Measurements from ENCODE around the gene ABTB1. TPM values are rescaled to one million over a fixed set of nuclear protein-coding genes. Genes with fewer than 3 reads are reported as not detected.

The ABTB1 gene
- total and polyA plus RNA-seq, 2 of the 13 experiments (the other 11 are each of a cell fraction or from before 2014, with no cell fraction given) = 0.42 to 14.5 TPM

GRCh38 chr3:127650236-127650635 lies 22.5 kb upstream of the ABTB1 start (continued):
- TF ChIP-seq ZBTB14 (CRISPR knock-in tag; IDR thresholded peaks at IDR 0.05) = no peak
- no peak for TF ChIP-seq ZNF660 (CRISPR knock-in tag; IDR thresholded peaks at IDR 0.05; ENCODE audit: borderline replicate concordance, low read depth)

- Histone ChIP-seq H3K27ac (ENCODE audit: extremely low read length, insufficient read depth, low read length) (no peak overlapping the region), H2AFZ (ENCODE audit: low read length) (no peak overlapping the region), H4K20me1 (ENCODE audit: insufficient read depth, low read length) (no peaks in the 10 kb centered on the region), H3K27me3 (ENCODE audit: control insufficient read depth in 1 of 2, insufficient read depth in 2 of 2, low read length in 2 of 2) (no peaks in the 10 kb centered on the region), H3K4me3 (replicated peaks in 1 of 3; ENCODE audit: insufficient read depth in 1 of 3, low read depth in 2 of 3, low read length in 3 of 3) (no peak overlapping the region), H3K9ac (ENCODE audit: insufficient read depth, low read depth, low read length) (no peak overlapping the region), H3K36me3 (replicated peaks in 1 of 2; ENCODE audit: control insufficient read depth in 1 of 2, insufficient read depth in 2 of 2, low read length in 2 of 2) (0 out of 5 replicates have a peak, but pooled peaks cover 0 to 3% of the 10 kb centered on the region in 2 experiments), H3K4me2 (ENCODE audit: low read depth, low read length) (no peak overlapping the region), H3K79me2 (ENCODE audit: insufficient read depth, low read length) (no peaks in the 10 kb centered on the region), H3K4me1 (ENCODE audit: insufficient read depth, low read length) (peaks cover 10% of the 10 kb centered on the region; the same call in 1 of the 2 replicates), H3K9me3 (ENCODE audit: low read length) (no peaks in the 10 kb centered on the region)
- DNase-seq (ENCODE audit: low spot score) (no peak), FAIRE-seq (no peak), ATAC-seq (no peak; the same call in 2 of the 3 replicates)
- ChIA-PET POLR2A (no interaction called here), CTCF (ENCODE audit: low intra/inter-chr PET ratio, low total read pairs) (interaction anchor here (1.3 to 1.5 kb wide), 3 partner anchors 43 to 319 kb away, joined by 6 to 9 read pairs (median 7); no protein-coding TSS in a partner anchor)
- no TSS peak for BruUV-seq (replicated peaks)
- WGBS (ENCODE audit: low lambda C conversion rate) = 73% methylated on average over 5 of the region's 8 CpGs
- in situ Hi-C loops (cut with HindIII; ENCODE audit: extremely low pct_ligation_motif_present, low pct_unique_long_range_greater_than_20kb) (no loop called here), intact Hi-C loops (cut with micrococcal nuclease; ENCODE audit: unreplicated experiment) (loop anchor here (2.0 kb wide), 1 partner anchor 43 kb away; no protein-coding TSS in a partner anchor)
- no peak for TF ChIP-seq ZNF256 (CRISPR knock-in tag; conservative IDR thresholded peaks at IDR 0.05)
- TF ChIP-seq POLR2AphosphoS5 (IDR thresholded peaks at IDR 0.05; ENCODE audit: low read depth, low read length) = no peak
- no peak for TF ChIP-seq SETDB1 (CRISPR knock-in tag; IDR thresholded peaks at IDR 0.05; ENCODE audit: borderline replicate concordance)
- no peak for TF ChIP-seq MEIS2 (CRISPR knock-in tag; IDR thresholded peaks at IDR 0.05)
- no peak for TF ChIP-seq ZNF414 (CRISPR knock-in tag; IDR thresholded peaks at IDR 0.05)
- no peak for TF ChIP-seq ZNF567 (CRISPR knock-in tag; IDR thresholded peaks at IDR 0.05; ENCODE audit: borderline replicate concordance)
- no peak for TF ChIP-seq ZNF337 (CRISPR knock-in tag; IDR thresholded peaks at IDR 0.05; ENCODE audit: borderline replicate concordance, low read depth)
- TF ChIP-seq REST (IDR thresholded peaks at IDR 0.05; ENCODE audit: borderline replicate concordance in 1 of 2, low read depth in 1 of 2, low read length in 2 of 2) = no peak
- no peak for TF ChIP-seq CERS6 (CRISPR knock-in tag; IDR thresholded peaks at IDR 0.05)
- no peak for TF ChIP-seq ZNF7 (CRISPR knock-in tag; IDR thresholded peaks at IDR 0.05)
- TF ChIP-seq NR2F6 (IDR thresholded peaks at IDR 0.05) = no peak
- no peak for TF ChIP-seq NR2F6 (CRISPR knock-in tag; IDR thresholded peaks at IDR 0.05)
- no peak for TF ChIP-seq HNRNPK (IDR thresholded peaks at IDR 0.05; ENCODE audit: low read depth, low read length, poor library complexity, severe bottlenecking)
Measured at GRCh38 chr3:127651516-127652172, 21.1 kb upstream of the ABTB1 start.

Measured in HepG2 (cell line).